22Rv1 (cell line): Measurements from ENCODE around the gene SEPTIN14.

Experiments
- CTCF ChIP-seq: fragments of 450-650 bp; IDR thresholded peaks from 2 replicates; pipeline ENCODE4 v1.5.1; 2017; ENCODE audit warnings: mild to moderate bottlenecking
- ZFX ChIP-seq: fragments of 450-650 bp; IDR thresholded peaks from 2 replicates; pipeline ENCODE4 v1.6.1; 2017; ENCODE audit warnings: antibody characterized with exemption, borderline replicate concordance

- TF ChIP-seq CTCF (no peak), ZFX (no peak)
Observed at GRCh38 chr7:55887821-55888247, 25.3 kb upstream of the SEPTIN14 start.
